Measurements from ENCODE around the gene C2orf74.
"Not testable (repeated sequence)": the region's sequence is repeated elsewhere in the genome, so short reads cannot be mapped to it uniquely, and the experiment has no call there.

The C2orf74 gene

DNA sequence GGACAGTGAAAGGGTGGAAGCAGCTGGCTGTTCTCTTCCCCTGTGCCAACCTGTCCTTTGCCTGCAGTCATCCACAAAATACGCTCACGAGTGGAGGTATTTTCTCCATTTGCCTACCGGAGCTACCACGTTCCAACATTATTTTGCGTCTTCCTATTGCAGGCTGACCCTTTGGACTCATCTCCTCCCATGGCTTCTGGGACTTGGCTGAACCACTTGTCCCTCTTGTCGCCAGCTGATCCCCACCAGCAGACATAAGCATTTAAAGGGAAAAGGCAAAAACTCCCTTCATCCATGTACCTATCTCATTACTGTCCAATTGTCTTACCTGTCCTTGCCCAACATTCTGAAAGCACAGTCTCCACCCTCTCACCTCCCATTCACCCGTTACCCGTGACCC, 13.0 kb downstream of the C2orf74 start:
- DNase-seq = no peak

DNA sequence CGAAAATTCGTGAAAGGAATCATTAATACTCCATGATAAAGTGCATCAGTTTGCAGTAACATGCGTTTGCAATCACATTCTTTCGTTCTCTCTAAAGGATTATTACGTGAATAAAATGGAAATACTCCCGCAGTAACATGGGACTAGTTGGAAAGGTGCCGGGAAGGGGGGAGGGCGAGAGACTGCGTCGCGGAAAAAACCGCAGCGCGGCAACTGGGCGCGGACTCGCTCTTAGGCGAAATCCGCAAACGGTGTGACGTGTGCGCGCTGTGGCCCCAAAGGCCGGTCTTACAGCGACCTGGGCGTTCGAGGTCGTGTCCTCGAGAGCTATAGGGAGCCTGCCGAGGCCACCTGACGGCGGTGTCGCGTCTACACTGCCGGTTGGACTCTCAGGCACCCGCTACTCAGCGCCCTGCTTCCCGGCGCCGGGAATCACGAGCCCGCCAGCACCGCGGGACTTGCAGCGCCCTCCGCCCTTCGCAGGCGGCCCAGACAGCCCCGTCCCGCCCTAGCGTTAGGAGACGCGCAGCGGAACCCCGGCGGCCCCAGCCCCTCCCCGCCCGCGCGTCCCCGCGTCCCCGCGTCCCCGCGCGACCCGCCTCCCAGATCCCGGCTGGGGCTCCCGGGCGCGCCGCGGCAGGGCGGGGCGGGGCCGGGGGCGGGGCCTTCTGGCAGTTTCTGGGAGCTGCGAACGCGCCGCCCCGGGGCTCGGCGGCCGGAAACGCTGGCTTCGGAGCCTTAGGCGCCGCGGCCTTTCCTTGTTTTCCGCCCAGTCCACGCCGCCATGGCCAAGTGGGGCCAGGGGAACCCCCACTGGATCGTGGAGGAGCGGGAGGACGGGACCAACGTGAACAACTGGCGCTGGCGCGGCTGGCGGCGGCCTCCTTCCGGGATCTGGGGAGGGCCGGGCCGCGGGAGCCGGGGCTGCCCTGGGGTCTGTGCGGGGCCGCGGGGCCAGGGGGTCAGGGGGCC, 15.1 kb downstream of the C2orf74 start:
- peak; percentile 94 to 96 for DNase-seq

DNA sequence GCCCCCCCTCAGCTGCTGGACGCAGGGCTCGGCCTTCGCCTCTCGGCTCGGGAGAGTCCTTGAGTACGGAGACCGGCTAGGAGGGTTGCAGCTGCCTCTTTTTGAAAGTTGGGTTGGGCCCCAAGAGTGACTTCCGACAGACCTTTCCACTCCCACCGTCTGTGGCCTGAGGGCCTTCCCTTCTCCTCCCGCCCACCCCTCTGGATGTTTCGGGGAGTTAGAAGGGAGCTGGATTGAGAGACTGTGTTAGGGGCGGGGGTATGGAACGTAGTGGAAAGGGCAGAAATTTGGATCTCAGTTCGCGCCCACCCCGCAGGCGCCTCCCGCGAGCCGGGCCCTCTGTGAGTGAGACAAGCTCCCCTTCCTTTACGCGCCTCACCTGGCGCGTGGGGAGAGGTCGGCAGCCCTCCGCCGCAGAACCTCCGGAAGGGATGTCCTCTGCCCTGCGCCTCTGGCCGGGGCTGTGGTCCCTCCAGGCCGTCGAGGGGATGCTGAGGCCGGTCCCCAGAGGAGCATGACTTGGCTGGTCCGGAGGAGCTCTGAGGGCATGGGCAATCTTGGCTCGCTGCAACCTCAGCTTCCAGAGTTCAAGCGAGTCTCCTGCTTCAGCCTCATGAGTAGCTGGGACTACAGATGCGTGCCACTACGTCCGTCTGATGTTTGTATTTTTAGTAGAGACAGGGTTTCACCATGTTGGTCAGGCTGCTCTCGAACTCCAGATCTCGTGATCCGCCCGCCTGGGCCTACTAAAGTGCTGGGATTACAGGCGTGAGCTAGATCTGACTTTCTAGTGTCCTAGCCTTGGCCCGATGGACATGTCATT, 15.9 kb downstream of the C2orf74 start:
- peak; percentile 69 to 71 for DNase-seq

DNA sequence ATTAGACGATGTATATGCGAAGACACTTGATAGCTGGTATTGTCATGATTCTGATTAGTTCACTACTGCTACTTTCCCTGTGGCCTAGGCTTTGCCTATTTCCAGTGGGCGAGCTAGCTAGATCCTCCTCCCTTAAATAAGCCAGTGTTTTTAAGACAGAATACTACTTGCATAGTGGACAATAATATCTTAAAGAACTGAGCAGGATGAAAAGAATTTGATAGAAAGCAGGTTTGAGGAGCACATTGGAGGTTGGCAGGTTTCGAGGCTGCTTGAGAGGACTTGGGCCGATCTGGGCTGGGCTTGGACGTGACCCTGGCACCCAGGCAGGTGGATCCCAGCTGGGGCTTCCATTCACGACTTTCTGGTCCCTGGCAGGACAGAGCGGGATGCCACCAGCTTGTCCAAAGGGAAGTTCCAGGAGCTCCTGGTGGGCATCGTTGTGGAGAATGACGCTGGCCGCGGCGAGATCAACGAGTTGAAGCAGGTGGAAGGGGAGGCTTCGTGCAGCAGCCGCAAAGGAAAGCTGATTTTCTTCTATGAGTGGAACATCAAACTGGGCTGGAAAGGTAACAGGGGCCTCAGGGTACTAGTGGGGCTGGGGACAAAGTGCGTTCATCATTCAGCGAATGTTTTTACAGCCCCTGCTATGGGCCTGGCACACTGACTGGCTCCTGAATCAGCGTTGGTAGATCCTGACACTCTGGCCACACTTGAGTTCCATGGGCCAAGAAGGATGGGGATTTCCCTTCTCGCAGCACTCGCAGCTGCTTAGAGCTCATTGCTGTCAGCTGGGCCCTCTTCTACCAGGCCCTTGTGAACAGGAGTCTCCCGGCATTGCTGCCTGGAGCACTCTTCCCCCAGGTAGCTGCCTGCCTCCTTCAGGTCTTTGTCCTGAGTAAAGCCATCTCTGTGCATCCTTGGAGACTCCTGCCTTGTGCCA, 16.9 kb downstream of the C2orf74 start:
- peak; percentile 36 to 42 for DNase-seq

DNA sequence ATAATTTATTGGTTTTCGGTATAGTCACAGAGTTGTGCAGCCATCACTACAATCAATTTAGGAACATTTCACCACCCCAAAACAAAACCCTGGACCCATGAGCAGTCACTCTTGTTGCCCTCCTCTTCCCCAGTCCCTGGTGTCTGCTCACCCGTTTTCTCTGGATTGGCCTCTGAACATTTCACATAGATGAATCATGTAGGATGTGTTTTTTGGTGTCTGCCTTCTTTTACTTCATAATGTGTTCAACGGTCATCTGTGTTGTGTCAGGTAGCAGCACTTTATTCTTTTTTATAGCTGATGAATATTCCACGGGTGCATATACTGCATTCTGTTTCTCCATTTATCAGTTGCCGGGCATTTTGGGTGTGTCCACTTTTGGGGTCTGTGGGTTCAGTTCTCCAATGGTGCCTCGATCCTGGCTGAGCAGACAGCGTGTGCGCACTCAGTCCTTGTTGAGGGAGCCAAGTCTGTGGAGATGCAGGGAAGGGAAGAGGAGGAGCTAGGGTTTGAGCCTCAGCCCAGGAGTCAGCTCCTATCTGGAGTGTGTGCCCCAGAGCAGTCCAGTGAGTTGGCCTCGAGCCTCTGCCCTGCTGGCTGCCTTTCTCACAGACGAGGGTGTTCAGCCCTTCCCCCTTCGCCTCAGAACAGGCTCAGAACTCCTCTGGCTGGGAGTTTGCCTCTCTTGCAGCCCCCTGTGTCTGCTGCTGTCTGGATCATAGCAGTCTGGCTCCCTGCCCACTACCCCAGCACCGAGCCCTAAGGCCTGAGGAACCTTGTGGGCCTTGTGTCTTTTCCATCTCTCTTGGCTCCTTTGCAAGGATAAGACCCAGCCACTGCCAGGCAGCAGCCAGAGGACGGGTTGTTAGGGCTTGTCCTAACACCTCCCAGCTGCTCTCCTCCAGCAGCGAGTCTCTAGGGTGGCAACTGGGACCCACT, 18.0 kb downstream of the C2orf74 start:
- DNase-seq = no peak

DNA sequence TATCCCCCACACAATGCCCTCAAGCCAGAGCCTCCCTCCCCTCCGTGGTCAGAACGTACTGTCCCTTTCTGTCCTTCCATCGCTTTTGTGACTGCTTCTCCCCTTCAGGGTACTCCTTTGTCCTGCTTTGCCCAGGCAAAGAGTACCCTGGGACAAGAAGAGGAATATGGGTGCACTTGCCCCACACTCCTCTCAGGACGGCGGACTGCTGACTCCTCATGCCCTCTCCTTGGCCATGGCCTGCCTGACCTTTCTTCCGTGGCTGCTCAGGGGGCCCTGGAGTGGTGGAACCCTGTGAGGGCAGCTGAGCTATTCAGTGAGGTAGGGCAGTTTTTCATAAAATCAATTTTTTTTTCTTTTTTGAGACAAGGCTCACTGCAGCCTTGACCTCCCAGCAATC, 18.7 kb downstream of the C2orf74 start:
- no peak for DNase-seq

DNA sequence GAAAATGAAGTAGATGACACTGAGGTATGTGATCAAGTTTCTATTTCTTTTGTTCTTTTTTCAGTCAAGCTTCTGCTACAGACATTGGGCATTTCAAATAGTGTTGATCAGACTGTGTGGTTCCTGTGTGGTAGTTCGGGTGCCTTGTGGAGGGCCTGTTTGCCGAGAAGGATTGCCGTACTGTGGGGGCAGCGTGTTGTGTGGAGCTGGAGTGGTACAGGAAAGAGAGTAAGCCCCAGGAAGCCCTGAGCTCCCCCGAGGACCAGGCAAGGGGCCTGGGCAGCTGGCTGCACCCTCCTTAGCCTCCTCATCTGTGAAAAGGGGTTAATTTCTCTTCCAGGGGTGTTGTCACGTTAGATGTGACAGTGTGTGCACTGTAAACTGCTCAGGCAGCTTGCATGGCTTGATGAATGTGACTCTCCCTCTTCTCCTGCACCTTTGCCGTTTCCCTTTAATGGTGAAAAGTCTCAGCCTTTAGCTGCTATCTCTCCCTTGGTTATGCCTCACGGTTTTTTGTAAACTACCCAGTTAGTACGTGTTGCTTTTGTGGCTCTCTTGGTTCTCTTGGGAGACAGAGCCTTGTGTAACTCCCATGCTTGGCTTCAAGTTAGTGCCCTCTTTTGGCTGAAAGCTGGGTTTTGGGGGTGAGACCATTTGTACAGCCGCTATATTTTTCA, 19.5 kb downstream of the C2orf74 start:
- no peak for DNase-seq

DNA sequence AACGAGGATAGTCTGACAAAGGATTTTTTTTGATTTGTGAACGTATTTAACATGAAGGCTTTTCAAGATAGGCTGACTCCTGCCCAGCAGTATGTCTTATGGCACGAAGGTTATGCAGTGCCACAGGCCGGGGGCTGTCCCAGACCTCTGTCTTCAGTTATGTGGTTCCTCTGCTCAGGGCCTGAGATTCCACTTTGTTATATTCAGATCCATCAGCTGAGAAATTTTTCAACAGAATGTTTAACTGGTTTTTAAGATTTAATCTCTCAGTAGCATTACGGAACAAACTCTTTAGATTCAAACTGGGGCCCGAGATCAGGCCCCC, 20.0 kb downstream of the C2orf74 start:
- DNase-seq = no peak

DNA sequence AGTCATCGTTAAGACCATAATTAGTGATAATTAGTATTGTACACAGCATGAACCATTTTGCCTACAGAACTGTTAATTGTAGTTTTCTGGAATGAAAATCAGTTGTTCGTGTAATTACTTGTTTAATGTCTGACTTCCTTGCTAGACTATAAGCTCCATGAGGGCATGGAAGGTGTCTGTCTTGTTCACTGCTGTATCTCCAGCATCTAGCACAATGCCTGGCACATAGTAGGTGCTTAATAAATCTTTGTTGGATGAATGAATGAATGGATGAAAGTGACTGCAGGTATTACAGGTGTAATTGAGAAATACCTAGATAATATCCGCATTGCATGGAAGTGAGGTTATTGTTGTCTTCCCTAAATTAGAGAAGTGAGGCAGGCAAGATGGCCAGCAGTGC, 21.8 kb downstream of the C2orf74 start:
- DNase-seq = no peak

DNA sequence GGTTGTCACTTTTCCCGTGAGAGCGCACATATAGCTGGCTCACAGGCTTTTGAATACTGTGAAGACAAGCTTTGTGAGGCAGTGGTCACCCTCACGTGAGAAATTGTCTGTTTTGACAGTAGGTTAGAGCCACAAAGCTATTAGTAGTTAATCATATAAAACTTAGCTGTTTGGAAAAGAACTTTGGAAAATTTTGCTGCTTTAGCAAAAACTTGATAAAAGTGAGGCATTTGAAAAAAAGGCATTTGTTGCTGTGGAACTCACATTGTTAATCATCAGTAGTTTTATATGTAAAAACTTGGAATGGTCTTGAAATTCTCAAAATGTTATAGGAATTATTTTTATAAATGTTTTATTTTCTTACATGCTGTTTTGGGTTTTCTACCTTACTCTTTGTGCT, 22.3 kb downstream of the C2orf74 start:
- no peak for DNase-seq

DNA sequence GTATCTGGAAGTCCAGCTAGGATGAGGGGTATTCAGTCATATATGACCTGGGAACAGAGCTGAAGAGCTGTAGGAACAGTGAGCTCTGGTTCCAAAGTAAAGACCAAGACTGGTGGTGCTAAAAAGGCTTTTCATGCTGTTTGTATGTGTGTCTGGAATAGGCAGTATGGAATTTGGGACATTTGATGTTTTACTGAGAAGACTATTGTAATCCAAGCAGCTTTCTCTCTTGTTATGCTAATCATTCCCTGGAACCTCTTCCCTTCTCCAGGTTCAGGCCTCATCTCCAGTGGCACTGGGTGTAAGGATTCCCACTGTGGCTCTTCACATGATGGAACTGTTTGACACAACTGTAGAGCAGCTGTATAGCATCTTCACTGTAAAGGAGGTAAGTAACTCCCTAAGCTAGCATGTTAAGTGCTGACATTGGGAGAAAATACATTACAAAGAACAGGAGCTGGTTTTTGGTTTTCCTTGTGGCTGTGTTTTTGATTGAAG, 23.3 kb downstream of the C2orf74 start:
- DNase-seq = no peak

DNA sequence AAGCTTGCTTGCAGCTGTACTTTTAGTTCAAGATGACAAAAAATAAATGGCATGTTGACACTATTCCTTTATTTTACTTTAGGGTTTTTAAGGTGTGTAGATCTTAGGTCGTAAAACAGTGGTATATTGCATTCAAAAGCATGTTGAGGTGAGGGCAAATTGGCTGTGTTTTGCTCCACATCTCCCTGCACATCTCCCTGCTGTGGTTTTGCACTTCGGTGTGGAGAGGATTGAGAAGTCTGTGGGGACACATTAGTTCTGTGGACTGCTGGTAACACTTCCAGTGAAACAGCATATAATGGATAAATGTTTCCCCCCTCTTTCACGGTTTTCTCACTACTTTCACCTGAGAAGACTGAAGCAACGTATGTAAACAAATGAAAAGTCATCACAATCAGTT, 25.1 kb downstream of the C2orf74 start:
- no peak for DNase-seq

DNA sequence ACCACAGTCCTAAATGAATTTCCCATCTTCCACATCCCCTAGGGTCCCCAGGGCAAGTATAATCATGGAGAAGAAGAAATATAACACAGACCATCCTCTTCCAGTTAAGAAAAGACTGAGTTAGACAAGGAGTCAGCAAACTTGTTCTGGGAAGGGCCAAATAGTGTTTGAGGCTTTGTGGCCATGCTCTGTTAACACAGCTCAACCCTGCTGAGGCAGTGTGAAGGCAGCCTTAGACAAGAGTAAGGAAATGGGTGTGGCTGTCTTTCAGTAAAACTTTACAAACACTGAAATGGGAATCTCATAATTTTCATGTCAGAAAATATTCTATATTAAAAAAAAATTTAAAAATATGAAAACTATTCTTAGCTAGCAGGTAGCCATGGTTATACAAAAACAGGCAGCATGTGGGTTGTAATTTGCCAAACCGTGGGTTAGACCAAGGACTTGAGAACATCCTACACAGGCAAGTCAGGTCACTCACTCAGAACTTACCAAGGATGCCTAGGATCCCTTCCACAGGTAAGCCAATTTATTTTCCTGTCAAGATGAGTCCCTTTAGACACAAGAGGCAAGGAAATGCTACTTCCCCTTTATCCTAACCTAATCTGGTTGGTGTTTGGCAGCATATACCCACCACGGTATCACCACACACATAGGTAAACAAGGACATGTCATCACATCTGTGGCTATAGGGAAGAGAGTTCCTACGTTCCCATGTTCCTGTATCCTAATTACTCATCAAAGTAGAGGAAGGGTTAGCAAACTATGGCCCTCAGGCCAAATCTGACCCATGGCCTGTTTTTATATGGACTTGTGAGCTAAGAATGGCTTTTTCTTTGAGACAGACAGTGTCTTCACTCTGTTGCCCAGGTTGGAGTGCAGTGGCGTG, 31.9 kb downstream of the C2orf74 start:
- no peak for DNase-seq

DNA sequence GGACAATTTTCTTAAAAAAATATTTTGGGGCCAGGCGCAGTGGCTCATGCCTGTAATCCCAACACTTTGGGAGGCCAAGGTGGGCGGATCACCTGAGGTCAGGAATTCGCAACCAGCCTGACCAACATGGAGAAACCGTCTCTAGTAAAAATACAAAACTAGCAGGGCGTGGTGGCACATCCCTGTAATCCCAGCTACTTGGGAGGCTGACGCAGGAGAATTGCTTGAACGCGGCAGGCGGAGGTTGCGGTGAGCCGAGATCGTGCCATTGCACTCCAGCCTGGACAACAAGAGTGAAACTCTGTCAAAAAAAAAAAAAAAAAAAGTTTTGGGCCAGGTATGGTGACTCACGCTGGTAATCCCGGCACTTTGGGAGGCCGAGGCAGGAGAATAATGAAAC, 32.7 kb downstream of the C2orf74 start:
- not testable (repeated sequence) for DNase-seq

DNA sequence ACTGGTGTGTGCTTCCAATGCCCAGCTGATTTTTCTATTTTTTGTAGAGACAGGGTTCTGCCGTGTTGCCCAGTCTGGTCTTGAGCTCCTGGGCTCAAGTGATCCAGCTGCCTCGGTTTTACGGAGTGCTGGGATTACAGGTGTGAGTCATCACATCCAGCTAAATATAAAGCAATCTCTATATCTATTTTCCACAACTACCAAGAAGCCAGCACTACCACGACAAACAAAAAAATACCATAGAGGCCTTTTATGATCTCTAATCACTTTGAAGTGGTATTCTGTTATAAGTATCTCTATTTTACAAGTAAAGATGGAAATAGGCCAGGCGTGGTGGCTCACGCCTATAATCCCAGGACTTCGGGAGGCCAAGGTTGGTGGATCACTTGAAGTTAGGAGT, 34.7 kb downstream of the C2orf74 start:
- DNase-seq = no peak

DNA sequence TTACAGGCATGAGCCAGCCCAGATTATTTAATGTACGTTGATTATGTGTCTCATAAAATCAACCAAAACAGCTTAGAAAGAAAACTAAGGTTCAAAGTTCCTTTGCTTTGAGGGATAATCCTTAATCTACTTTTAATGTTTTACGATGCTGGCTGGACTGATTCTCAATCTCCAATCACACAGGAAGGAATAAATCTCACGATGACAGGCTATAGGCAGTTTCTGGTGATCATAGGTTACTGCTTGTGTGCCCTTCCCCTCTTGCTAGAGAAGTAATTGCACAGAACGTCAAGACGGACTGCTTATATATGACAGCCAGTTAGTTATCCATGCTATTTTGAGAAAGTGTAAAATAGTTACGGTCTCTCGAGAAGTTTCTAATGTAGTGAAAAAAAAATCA, 43.1 kb downstream of the C2orf74 start:
- no peak for DNase-seq

DNA sequence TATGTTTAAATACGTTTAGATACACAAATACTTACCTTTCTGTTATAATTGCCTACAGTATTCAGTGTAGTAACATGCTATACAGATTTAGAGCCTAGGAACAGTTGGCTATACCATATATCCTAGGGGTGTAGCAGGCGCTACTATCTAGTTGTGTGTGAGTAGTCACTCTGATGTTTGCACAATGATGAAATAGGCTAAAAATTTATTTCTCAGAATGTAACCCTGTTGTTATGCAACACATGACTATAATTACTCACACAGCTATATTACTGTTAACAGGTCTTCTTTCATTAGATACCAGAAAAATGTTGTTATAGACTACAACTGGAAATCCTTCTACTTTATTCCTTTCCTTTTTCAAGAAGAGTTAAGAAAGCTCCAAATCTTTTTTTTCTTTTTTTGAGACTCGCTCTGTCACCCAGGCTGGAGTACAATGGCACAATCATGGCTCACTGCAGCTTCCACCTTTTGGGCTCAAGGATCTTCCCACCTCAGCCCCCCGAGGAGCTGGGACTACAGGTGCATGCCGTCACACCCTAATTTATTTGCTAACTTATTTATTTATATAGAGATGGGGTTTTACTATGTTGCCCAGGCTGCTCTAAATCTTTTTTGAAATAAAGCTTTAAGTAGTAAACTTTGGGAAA, 48.5 kb downstream of the C2orf74 start:
- no peak for DNase-seq

DNA sequence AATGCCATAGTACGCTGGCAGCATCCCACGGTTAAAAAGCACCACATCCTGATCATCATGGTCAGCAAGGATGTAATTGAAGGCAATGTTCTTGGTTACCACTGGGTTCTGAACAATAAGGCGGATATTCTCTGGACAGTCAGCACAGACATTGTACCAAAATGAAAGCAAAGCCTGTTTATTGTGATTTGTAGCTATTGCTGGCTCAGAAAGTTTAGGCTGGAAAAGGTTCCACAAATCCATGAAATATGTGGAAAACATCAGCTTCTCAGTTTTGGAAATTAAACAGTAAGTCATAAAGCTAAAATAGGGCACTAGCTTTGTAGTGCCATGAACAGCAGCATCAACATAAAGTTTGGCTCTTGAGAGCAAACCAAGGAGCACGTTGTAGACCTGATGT, 52.2 kb downstream of the C2orf74 start:
- DNase-seq = no peak

Data from activated T-cell treated with anti-CD3 and anti-CD28 coated beads, Interleukin-2, amount 50 U/mL, for 48 hours (primary cell).